Measurements from ENCODE around the gene CUX1.

DNA sequence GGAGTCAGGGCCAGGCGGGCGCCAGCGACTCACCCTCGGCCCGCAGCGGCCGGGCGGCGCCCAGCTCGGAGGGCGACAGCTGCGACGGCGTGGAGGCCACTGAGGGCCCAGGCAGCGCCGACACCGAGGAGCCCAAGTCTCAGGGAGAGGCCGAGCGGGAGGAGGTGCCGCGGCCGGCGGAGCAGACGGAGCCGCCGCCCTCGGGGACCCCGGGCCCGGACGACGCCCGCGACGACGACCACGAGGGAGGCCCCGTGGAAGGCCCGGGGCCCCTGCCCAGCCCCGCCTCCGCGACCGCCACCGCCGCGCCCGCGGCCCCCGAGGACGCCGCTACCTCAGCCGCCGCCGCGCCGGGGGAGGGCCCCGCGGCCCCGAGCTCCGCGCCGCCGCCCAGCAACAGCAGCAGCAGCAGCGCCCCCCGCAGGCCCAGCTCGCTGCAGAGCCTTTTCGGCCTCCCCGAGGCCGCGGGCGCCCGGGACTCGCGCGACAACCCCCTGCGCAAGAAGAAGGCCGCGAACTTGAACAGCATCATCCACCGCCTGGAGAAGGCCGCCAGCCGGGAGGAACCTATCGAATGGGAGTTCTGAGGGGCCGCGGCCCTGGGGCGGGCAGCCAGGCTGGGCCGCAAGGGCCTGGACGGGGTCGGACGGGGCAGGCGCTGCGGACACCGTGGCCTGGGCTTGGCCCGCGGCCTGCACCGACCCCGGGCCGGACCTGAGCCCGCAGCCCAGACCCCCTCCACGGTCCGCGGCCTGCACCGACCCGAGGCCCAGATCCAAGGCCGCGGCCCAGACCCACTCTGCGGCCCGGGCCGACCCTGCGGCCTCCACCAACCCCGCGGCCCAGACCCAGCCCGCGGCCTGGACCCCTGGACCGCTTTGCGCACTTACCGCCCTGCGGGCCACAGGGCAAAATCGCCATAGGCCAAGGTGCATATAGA, 431.3 kb downstream of the CUX1 start:
- no peak for TF ChIP-seq CTCF (IDR thresholded peaks at IDR 0.05)
- no peak for TF ChIP-seq POLR2AphosphoS5 (IDR thresholded peaks at IDR 0.05)
- TF ChIP-seq POLR2A (IDR thresholded peaks at IDR 0.05): no peak

Measured in breast epithelium (tissue), 3 donors.